Ovary (tissue), 9 donors: Measurements from ENCODE around the gene TTLL11. TPM values are rescaled to one million over a fixed set of nuclear protein-coding genes. Genes with fewer than 3 reads are reported as not detected.

Experiments used
- DNase-seq, 5 donors: peaks; one replicate each; pipeline ENCODE4 v3.0.0-alpha.2; 2019 to 2020
- H3K27ac ChIP-seq, 2 donors: fragments of 200-600 bp; one replicate each; pipeline versions ENCODE4 v1.5.1 to v1.8.0; 2019 to 2022
- H3K27me3 ChIP-seq: fragments of 200-600 bp; one replicate; pipeline ENCODE4 v1.8.0; 2022
- H3K36me3 ChIP-seq: fragments of 200-600 bp; sonication (generic); one replicate; pipeline ENCODE4 v1.5.1; 2019
- H3K4me1 ChIP-seq: one replicate; pipeline ENCODE4 v1.8.1; 2013; ENCODE audit warnings: mild to moderate bottlenecking, moderate library complexity; ENCODE audit not compliant: insufficient read depth
- H3K4me3 ChIP-seq: fragments of 200-600 bp; sonication (generic); one replicate; pipeline ENCODE4 v1.5.1; 2017
- H3K9me3 ChIP-seq, 2 donors: fragments of 200-600 bp in 1 of 2; sonication (generic) in 1 of 2; one replicate each; pipeline versions ENCODE4 v1.5.1 to v1.8.1; 2013 to 2019; ENCODE audit warnings: mild to moderate bottlenecking in 1 of 2, moderate library complexity in 1 of 2
- CTCF ChIP-seq, 3 donors: fragments of 450-650 bp in 2 of 3; fragments of 200-600 bp in 1 of 3; IDR thresholded peaks; one replicate each; pipeline versions ENCODE4 v1.5.1 to v1.8.0; 2016 to 2022; ENCODE audit warnings: antibody characterized with exemption in 3 of 3, mild to moderate bottlenecking in 1 of 3
- EP300 ChIP-seq: sonication (generic); formaldehyde crosslinking; IDR thresholded peaks from one replicate; pipeline ENCODE4 v1.6.1; 2017; ENCODE audit warnings: antibody characterized with exemption
- POLR2A ChIP-seq: fragments of 450-650 bp; IDR thresholded peaks from one replicate; pipeline ENCODE4 v1.6.1; 2017; ENCODE audit warnings: antibody characterized with exemption, mild to moderate bottlenecking, moderate library complexity
- WGBS, 3 donors: extraction: QIAGEN DNeasy Blood & Tissue Kit in 1 of 3; methylation state at CpG; one replicate each; pipeline versions ENCODE4 v1.1.5 to v1.1.7; 2013 to 2017; 5-methylcytosine and 5-hydroxymethylcytosine counted together
- intact Hi-C, 4 donors: fragments of 100-400 bp; cut with DNase I; formaldehyde crosslinking; loops; one replicate each; pipeline versions ENCODE4 v1.11.0 to v1.15.1; 2022 to 2023
- polyA plus RNA-seq, 2 donors: library from polyadenylated mRNA; stranded (reverse); fragments of 200-250 nt in 1 of 2; fragments of 350-450 nt in 1 of 2; fragmentation: Illumina TruSeq in 1 of 2; extraction: RNeasy Lipid Tissue Mini Kit (QIAGEN cat#74804) in 1 of 2; gene quantifications; one replicate each; pipeline ENCODE4 v1.2.3, GENCODE V29; 2013 to 2014
- total RNA-seq, 7 donors: library from RNA; depleted of rRNA in 2 of 7; stranded (reverse); fragments of >200 nt in 2 of 7; fragmentation: NEBNext Ultra II Directional in 3 of 7; extraction: Animal tissue kit (Norgen Biotek cat#: 25700) in 3 of 7; gene quantifications; one replicate each; pipeline versions ENCODE4 v1.1.0 to v1.2.4, GENCODE V29; 2016 to 2023
- donor health status: DM: no; HTN: no; CAD: no; lungs with moderate emphysema.
- donor health status: DM: no; HTN: no; CAD: no.
- donor health status: Bipolar disorder and iron deficiency.
- donor health status: DM: yes; HTN: yes; CAD: no.
- donor health status: DM: no; HTN: no; CAD: no.
- donor health status: DM: yes; HTN: yes; CAD: no.

TTLL11 gene
- total and polyA plus RNA-seq, 9 donors, result 6.1 to 13.5 (median 9.2) TPM

DNA sequence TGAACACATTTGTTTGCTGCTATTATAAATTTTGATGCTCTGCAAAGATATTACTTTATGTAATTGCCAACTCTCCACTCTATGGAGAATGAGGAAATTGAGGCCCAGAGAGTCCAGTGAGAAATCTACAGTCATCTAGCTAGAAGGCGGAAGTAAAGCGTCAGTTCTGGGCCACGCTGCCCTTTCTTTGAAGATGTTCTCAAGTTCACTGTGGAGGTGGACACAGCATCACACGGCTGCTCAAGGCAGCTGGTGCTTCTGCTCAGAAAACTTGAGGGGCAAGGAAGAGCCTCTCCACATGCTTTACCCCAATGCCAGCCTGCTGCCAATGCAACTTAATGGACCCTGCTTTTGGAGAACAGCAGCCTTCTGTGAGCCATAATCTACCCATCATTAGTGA is 96.3 kb downstream of the TTLL11 start:
- no peak for DNase-seq
- WGBS, 3 donors, result 89 to 95% (median 93%) methylated on average over 4 of the region's 4 CpGs
- H3K9me3 ChIP-seq, result no peaks in the 10 kb centered on the region
- no peak for TF ChIP-seq CTCF (IDR thresholded peaks at IDR 0.05)
- TF ChIP-seq POLR2A, result no peak
- no peak for TF ChIP-seq EP300
- intact Hi-C loops, result loop anchor here in 3 of 4 donors (10.0 kb wide), 3 partner anchors 142 to 452 kb away; no protein-coding TSS in a partner anchor
- H3K27me3 ChIP-seq, result no peaks in the 10 kb centered on the region
- H3K4me1 ChIP-seq, result peaks cover 6% of the 10 kb centered on the region
- no peak overlapping the region for H3K27ac ChIP-seq
- H3K36me3 ChIP-seq, result no peaks in the 10 kb centered on the region
- H3K4me3 ChIP-seq, result no peak overlapping the region

GRCh38 chr9:121995997-121996396 is 97.1 kb downstream of the TTLL11 start:
- TF ChIP-seq CTCF (IDR thresholded peaks at IDR 0.05), result no peak
- no peak for TF ChIP-seq EP300
- TF ChIP-seq POLR2A, result no peak
- WGBS, 3 donors, result 85 to 88% (median 85%) methylated on average over 5 of the region's 5 CpGs
- intact Hi-C loops, result loop anchor here in 3 of 4 donors (10.0 kb wide), 3 partner anchors 141 to 451 kb away; no protein-coding TSS in a partner anchor

GRCh38 chr9:121992571-121993212 is 100.4 kb downstream of the TTLL11 start:
- DNase-seq, result peak; percentile 54 to 77 (median 66)
- 13 to 15% (median 13%) methylated on average over 8 of the region's 8 CpGs for WGBS, 3 donors
- no peaks in the 10 kb centered on the region for H3K36me3 ChIP-seq
- H3K27ac ChIP-seq, result no peak overlapping the region
- no peak for TF ChIP-seq POLR2A
- TF ChIP-seq CTCF (IDR thresholded peaks at IDR 0.05), result peak; percentile 81 to 86 (median 84)
- no peaks in the 10 kb centered on the region for H3K27me3 ChIP-seq
- H3K4me3 ChIP-seq, result no peak overlapping the region
- peaks cover under 1% of the 10 kb centered on the region for H3K4me1 ChIP-seq
- no peaks in the 10 kb centered on the region for H3K9me3 ChIP-seq
- intact Hi-C loops, result loop anchor here (2.0 to 10.0 kb wide), 9 partner anchors 138 to 448 kb away; no protein-coding TSS in a partner anchor

More at GRCh38 chr9:121995997-121996396, 97.1 kb downstream of the TTLL11 start:
- Histone ChIP-seq H3K4me1 (peaks cover 2% of the 10 kb centered on the region), H3K36me3 (no peaks in the 10 kb centered on the region), H3K27ac (no peak overlapping the region), H3K4me3 (no peak overlapping the region), H3K27me3 (no peaks in the 10 kb centered on the region), H3K9me3 (no peaks in the 10 kb centered on the region)
- no peak for DNase-seq

DNA sequence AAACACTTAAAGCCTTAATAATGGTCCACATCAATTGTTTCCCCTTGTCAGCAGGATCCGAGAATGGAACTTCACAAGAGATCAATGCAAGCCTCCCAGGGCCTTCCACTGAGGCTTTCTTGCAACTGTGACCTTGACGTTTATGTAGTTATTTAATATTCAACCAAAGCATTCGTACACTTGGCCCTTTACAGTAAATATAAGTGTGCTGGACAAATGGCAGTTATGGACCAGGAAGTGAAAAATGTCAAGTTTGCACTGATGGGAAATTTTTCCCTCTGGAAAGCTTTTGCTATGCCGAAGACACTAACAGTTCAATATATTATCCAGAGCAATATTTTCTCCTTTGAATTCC is 101.8 kb downstream of the TTLL11 start:
- intact Hi-C loops, result loop anchor here (5.0 to 10.0 kb wide), 7 partner anchors 136 to 446 kb away; no protein-coding TSS in a partner anchor
- 51 to 73% (median 67%) methylated on average over 4 of the region's 4 CpGs for WGBS, 3 donors

More for the DNA sequence above, 101.8 kb downstream of the TTLL11 start:
- H3K4me1 ChIP-seq, result no peaks in the 10 kb centered on the region
- DNase-seq, result no peak
- no peaks in the 10 kb centered on the region for H3K36me3 ChIP-seq
- H3K27ac ChIP-seq, result no peak overlapping the region
- no peaks in the 10 kb centered on the region for H3K9me3 ChIP-seq
- H3K4me3 ChIP-seq, result no peak overlapping the region
- no peaks in the 10 kb centered on the region for H3K27me3 ChIP-seq
- no peak for TF ChIP-seq POLR2A
- no peak for TF ChIP-seq EP300
- TF ChIP-seq CTCF (IDR thresholded peaks at IDR 0.05), result no peak
